GM21529 (cell line): ENCODE results near the gene FAM117B.
"Not testable (repeated sequence)": the region's sequence is repeated elsewhere in the genome, so short reads cannot be mapped to it uniquely, and the experiment has no call there.

Experiments
- ATAC-seq: cut with Tn5 transposase; IDR thresholded peaks from one replicate; pipeline ENCODE4 v1.9.1; 2021; ENCODE audit not compliant: unreplicated experiment

Gene FAM117B

GRCh38 chr2:202700075-202700901 is 65.5 kb downstream of the FAM117B start:
- ATAC-seq = no peak

GRCh38 chr2:202703091-202703490 is 68.3 kb downstream of the FAM117B start:
- ATAC-seq = no peak

- ATAC-seq = no peak
Measured at GRCh38 chr2:202704248-202704647, 69.5 kb downstream of the FAM117B start.

GRCh38 chr2:202705446-202706020 is 70.8 kb downstream of the FAM117B start:
- ATAC-seq = no peak

GRCh38 chr2:202714971-202715935 is 80.5 kb downstream of the FAM117B start:
- ATAC-seq = not testable (repeated sequence)

- no peak for ATAC-seq
Measured at GRCh38 chr2:202716114-202716718, 81.4 kb downstream of the FAM117B start.

GRCh38 chr2:202716953-202717597 is 82.3 kb downstream of the FAM117B start:
- ATAC-seq = no peak

GRCh38 chr2:202717598-202718310 is 83.0 kb downstream of the FAM117B start:
- no peak for ATAC-seq

GRCh38 chr2:202718614-202719013 is 83.8 kb downstream of the FAM117B start:
- ATAC-seq = no peak

GRCh38 chr2:202720226-202720625 is 85.5 kb downstream of the FAM117B start:
- no peak for ATAC-seq

- ATAC-seq = no peak
Measured at GRCh38 chr2:202721621-202722020, 86.9 kb downstream of the FAM117B start.

GRCh38 chr2:202723746-202724145 is 89.0 kb downstream of the FAM117B start:
- ATAC-seq = no peak

GRCh38 chr2:202726070-202726469 is 91.3 kb downstream of the FAM117B start:
- ATAC-seq = no peak

GRCh38 chr2:202736826-202737225 is 102.1 kb downstream of the FAM117B start:
- no peak for ATAC-seq

GRCh38 chr2:202743613-202744012 is 108.8 kb downstream of the FAM117B start:
- no peak for ATAC-seq

GRCh38 chr2:202749477-202749876 is 114.7 kb downstream of the FAM117B start:
- ATAC-seq = no peak

GRCh38 chr2:202750763-202751427 is 116.1 kb downstream of the FAM117B start:
- no peak for ATAC-seq

- no peak for ATAC-seq
Measured at GRCh38 chr2:202752071-202752470, 117.3 kb downstream of the FAM117B start.

- ATAC-seq = no peak
Measured at GRCh38 chr2:202754936-202755335, 120.2 kb downstream of the FAM117B start.
